Prostate gland (tissue), 1 donor: ENCODE results near the gene NETO1.

ENCODE experiments used
- POLR2A ChIP-seq: fragments of 450-650 bp; IDR thresholded peaks from one replicate; pipeline ENCODE4 v1.6.1; 2016; ENCODE audit warnings: antibody characterized with exemption, mild to moderate bottlenecking
- POLR2AphosphoS5 ChIP-seq: sonication (generic); formaldehyde crosslinking; IDR thresholded peaks from one replicate; pipeline ENCODE4 v1.6.1; 2017; ENCODE audit warnings: antibody characterized with exemption

DNA sequence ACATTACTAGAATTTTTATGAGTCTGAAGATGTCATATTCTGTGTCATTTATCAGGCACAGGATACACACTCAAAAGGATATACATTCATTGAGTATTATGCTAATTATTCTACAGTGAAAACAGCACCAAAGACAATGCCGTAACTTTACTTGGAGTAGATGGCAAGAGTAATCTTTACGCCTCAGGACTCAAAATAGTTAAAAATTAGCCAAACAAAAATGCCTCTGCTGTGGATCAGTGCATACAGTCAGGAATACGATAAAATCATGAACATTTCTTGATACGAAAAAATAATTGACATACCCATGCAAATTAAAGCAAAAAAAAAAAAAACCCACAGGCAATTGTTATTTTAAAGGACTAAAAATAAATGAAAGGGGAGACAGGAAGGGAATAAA is 129.7 kb downstream of the NETO1 start:
- no peak for TF ChIP-seq POLR2A
- no peak for TF ChIP-seq POLR2AphosphoS5
